MG63 (cell line): ENCODE results near the gene MYL7. TPM values are rescaled to one million over a fixed set of nuclear protein-coding genes. Genes with fewer than 3 reads are reported as not detected.

Experiments
- DNase-seq: peaks from one replicate; pipeline ENCODE4 v3.0.0-alpha.2; 2020
- H3K27me3 ChIP-seq: fragments of 250-450 bp; sonication (Bioruptor Pico); 2 replicates; pipeline ENCODE4 v1.5.1; 2020; ENCODE audit warnings: mild to moderate bottlenecking, moderate library complexity
- H3K36me3 ChIP-seq: fragments of 250-450 bp; sonication (Bioruptor Pico); 2 replicates; pipeline ENCODE4 v1.5.1; 2020; ENCODE audit warnings: mild to moderate bottlenecking, moderate library complexity
- H3K4me3 ChIP-seq: fragments of 250-450 bp; sonication (Bioruptor Pico); 2 replicates; pipeline ENCODE4 v1.5.1; 2020; ENCODE audit warnings: mild to moderate bottlenecking, moderate library complexity
- H3K9me3 ChIP-seq: fragments of 250-450 bp; sonication (Bioruptor Pico); 2 replicates; pipeline ENCODE4 v1.5.1; 2020; ENCODE audit warnings: mild to moderate bottlenecking, moderate library complexity
- total RNA-seq: library from RNA; depleted of rRNA; stranded (reverse); fragments of >200 nt; shearing (Covaris generic); gene quantifications from 2 replicates; pipeline ENCODE4 v1.2.3, GENCODE V29; 2014; ENCODE audit warnings: low replicate concordance

MYL7 gene
- total RNA-seq, 1 experiment from 2014 or later: not detected

DNA sequence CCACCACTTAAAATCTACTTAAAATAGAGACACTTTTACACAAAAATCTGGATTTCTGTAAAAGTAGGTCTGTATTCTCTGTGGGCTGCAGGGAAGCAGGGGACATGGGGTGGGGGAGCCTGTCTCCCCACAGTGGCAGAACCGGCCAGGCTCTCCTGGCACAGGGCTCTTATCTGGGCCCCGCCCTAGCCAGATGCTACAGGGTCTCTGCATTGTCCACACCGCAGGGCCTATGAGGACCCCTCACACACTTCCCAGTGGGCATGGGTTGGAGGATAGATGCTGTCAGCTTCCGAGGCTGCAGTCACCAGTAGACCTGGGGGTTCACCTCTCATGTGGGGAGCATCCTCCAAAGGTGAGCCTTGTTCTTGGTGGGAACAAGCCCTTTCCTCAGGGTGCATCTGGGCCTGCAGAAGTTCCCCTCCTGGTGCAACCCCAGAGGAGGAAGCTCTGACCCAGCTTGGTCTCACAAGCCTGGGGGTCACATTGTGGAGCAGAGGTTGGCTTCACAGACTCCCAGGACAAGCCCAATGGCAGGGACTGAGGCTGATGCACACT, 15.4 kb upstream of the MYL7 start:
- no peak for DNase-seq
- no peaks in the 10 kb centered on the region for H3K9me3 ChIP-seq
- no peaks in the 10 kb centered on the region for H3K27me3 ChIP-seq
- no peaks in the 10 kb centered on the region for H3K36me3 ChIP-seq
- no peak overlapping the region for H3K4me3 ChIP-seq

DNA sequence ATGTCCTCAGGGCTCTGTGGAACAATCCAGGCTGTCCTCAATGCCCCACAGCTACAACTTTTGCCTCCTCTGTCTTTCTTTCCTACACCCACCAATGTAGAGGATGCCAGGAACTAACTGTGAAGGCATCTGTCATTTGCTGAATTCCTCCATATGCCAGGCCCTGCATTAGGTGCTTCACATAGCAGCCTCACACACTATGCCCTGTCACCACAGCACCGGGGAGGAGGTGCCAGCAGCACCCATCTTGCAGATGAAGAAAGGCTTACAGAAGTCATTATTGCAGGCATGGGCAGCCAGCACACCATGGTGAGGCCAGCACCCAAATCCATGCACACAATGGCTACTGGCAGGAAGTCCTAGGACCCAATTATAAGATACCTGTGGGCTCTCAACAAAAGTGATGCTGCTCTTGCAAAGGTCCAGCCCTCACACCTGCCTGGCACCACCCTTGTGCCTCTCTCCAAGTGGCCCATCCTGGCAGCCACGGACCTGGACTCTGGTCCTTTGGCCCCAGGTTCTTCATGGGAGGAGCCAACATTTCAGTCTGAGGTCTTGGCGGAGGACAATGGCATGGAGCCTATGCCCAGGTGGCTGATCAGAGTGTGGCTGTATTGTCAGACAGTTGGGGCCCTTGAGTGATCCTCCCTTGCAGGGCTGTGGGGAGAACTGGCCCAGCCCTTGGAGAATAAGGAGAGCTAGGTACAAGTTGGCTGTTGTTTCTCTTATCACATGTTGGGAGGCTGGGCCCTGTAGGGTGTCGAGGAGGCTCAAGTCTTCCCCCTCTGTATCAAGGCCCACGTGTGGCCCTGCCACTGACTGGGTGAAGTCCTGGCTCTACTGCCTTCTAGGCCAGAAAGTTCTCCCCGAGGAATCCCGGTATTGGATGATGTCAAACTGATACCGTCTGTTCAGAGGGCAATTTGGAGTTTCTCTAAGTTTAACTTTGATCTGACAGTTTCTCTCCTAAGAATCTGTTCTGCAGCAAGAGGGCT, 14.4 kb upstream of the MYL7 start:
- no peaks in the 10 kb centered on the region for H3K36me3 ChIP-seq
- no peaks in the 10 kb centered on the region for H3K9me3 ChIP-seq
- H3K4me3 ChIP-seq: no peak overlapping the region
- no peak for DNase-seq
- H3K27me3 ChIP-seq: no peaks in the 10 kb centered on the region

DNA sequence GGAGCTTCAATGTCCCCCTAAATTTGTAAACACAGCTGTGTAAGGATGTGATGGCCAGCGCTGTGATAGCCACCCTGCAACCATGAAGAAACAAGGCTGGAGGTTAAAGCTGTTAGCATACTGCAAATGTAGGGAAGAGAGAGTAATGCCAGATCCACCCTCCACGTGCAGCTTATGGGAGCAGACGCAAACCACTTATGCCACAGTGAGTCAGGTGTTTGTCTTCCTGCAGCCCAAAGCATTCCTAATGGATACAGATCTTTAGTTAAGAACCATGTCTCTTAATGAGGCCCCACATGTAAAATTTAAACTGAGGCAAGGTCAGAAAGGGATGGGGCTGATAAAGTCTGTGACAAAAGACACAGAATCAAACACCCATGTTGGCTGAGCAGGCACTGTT, 13.6 kb upstream of the MYL7 start:
- DNase-seq: no peak

DNA sequence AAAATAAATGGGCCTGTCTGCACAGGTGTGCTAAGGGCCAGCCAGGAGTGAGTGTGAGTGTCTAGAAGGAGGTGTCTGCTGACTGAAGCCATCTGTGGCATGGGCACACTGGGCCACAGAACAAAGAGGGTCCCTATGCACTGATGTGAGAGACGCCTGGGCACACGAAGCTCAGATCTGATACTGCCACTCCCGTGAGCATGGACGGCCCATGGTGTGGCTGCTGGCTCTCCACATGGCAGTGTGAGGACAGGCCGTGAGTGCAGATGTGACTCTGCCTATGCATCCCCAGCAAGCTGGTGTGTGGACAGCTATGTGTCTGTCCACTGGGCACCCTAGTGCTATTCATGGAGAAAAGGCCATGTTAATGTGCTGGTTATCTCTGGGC, 12.8 kb upstream of the MYL7 start:
- Histone ChIP-seq H3K9me3 (no peaks in the 10 kb centered on the region), H3K4me3 (no peak overlapping the region), H3K36me3 (no peaks in the 10 kb centered on the region), H3K27me3 (no peaks in the 10 kb centered on the region)
- DNase-seq: no peak

More for the DNA sequence above, 13.6 kb upstream of the MYL7 start:
- H3K9me3 ChIP-seq: no peaks in the 10 kb centered on the region
- H3K27me3 ChIP-seq: no peaks in the 10 kb centered on the region
- no peak overlapping the region for H3K4me3 ChIP-seq
- no peaks in the 10 kb centered on the region for H3K36me3 ChIP-seq

DNA sequence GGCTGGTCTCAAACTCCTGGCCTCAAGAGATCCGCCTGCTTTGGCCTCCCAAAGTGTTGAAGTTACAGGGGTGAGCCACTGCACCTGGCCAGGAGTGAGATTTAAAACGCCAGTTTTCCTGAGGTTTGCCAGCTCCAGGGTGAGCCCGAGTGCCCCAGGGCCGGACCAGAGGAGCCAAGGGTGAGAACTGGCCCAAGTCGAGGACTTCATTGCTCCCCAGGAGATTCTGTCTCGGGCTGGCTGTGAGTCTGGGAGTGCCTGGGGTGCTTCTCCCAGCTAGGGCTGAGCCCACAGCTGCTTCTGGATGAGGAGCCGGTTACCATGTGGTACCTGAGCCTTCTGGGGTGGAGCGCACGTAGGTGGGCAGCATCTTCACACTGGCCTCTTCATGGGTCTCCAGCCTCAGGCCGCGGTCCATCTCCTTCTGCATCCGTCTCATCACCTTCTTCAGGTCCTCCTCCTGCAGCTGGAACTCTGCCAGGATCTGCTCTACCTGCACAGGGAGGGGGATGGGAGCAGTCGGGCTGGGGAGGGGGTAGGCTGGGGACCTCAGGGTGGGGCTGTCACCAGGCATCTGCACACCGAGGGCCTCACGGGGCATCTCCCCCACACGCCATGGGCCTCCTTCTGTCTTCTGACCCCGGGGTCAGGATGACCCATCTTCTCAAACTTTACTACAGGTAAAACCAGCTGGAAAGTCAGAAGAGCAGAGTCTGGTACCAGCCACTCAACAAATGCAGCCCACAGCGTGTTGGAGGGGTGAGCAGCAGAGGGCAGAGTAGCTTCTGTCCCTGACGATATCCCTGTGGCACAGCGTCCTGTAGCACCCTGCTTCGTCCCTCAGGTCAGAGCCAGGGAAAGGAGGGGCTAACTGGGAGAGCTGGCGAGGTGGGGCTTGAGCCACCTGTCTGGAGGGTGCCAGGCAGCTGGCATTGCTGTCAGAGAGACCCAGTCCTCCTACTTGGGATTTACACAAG, 12.1 kb upstream of the MYL7 start:
- no peaks in the 10 kb centered on the region for H3K27me3 ChIP-seq
- DNase-seq: no peak
- no peak overlapping the region for H3K4me3 ChIP-seq
- H3K36me3 ChIP-seq: no peaks in the 10 kb centered on the region
- no peaks in the 10 kb centered on the region for H3K9me3 ChIP-seq

DNA sequence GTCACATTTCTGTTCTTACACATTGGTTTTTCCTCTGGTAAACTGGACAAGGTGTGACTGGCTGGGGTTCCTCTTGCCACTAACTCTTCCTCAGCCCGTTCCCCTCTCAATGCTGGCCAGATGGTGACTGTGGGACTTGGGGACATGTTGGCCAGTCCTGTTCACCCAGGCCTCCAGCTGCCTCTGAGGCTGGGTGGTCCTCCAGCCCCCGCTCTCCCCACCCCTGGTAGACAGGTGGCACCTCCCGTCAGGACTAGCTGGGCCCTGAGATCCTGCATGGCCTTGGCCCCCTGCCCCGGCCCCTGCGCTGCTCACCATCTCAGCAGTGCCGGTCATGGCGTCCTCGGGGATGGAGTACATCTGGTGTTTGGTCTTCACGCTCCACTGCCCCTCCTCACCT, 10.8 kb upstream of the MYL7 start:
- DNase-seq: no peak
- no peaks in the 10 kb centered on the region for H3K27me3 ChIP-seq
- no peaks in the 10 kb centered on the region for H3K9me3 ChIP-seq
- H3K4me3 ChIP-seq: no peak overlapping the region
- H3K36me3 ChIP-seq: no peaks in the 10 kb centered on the region

DNA sequence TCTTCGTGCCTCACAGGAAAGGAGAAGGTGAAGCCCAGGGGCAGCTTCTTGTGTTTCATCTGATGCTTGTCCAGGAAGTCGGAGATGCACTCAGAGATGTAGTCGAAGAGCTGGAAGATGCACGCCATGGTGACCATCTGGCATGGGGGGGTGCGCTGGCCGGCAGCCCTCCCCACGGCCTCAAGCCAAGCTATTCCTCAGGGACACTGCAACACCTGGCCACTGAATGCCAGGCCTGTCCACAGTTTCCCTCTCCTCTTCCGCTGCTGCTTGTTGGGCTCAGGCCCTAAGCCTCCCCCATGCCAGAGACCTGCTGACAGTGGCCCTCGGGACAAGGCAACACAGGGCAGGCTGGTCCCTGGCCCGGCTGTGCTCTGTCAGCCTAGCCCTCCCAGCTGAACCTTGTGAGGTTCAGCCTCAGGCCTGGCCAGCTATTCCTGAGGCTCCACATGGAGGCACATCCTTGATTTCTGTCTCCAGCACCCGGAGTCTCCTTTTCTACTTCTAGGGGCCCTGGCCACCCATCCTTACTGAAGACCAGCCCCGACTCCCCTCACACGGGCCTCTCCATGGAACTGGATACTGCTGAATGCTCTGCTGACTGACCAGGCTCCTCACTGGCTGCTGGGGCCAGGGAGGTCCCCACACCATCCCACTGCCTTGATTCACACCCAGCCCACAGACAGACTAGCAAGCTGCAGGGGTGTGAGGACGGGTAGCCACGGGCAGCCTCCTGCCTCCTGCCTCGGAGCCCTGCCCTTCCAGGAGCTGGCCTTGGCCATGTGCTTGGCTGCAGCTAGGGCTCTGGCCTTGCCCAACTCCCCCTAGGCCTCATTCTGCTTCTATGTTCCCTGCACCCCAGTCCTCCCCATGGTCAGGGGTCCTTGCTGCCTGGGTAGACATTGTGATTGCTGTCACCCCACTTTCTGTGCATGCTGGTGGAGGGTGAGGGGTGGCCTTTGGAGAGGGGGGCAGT, 10.1 kb upstream of the MYL7 start:
- no peak for DNase-seq
- Histone ChIP-seq H3K9me3 (no peaks in the 10 kb centered on the region), H3K27me3 (no peaks in the 10 kb centered on the region), H3K4me3 (no peak overlapping the region), H3K36me3 (no peaks in the 10 kb centered on the region)

DNA sequence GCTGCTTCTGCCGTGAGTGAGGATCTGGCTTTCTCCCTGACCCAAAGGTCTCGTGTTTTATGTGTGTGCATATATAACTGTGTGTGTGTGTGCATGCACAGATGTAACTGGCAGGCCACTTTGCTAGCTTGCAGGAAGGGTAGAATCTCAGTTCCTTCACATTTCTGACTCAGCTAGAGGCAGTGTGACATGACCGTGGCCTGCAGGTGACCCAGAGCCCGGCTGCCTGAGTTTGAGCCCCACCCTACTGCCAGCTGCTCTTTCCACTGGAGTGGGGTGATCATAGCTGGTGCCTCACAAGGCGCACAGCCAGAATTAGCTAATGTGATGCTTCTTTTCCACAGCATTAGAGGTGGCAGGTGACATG, 9.3 kb upstream of the MYL7 start:
- Histone ChIP-seq H3K36me3 (no peaks in the 10 kb centered on the region), H3K27me3 (no peaks in the 10 kb centered on the region), H3K9me3 (no peaks in the 10 kb centered on the region), H3K4me3 (no peak overlapping the region)
- DNase-seq: no peak

DNA sequence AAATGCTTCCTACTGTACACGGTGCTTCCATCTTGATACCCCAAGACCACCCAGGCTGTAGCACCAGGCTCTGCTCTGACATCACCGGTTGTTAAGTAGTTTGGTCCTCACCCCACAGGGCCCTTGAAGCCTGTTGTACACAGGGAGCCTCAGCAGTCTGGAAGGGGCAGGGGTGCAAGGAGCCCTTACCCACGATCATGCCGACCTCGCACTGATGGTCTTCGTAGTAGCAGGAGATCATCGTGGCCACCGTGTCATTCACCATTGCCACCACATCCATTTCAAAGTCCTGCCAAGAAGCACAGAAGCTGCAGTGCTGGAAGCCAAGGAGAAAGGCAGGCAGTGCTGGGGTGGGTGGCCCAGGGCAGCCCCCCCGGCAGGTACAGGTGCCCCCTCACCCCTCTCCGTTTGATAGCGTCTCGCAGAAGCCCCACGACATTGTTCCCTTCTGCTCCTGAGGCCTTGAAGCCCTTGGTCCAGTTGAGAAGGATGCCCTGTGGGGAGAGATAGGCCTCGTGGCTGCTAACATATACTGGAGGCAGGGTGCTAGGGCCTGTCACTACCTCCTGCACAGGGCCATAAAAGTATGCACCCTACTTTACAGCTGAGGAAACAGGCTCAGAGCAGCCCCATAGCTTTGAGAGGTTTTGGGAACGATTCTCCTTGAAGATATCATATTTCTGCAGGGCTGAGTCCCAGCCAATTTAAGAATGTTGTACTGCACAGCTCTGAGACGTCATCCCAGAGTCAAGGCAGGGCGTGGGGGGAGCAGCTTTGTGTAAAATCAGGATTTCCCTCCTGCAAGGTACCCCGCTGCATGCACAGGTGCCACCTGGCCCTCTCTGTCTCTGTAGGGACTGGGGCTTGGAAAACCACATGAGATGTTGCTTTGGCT, 8.7 kb upstream of the MYL7 start:
- DNase-seq: no peak
- H3K27me3 ChIP-seq: no peaks in the 10 kb centered on the region
- H3K36me3 ChIP-seq: no peaks in the 10 kb centered on the region

DNA sequence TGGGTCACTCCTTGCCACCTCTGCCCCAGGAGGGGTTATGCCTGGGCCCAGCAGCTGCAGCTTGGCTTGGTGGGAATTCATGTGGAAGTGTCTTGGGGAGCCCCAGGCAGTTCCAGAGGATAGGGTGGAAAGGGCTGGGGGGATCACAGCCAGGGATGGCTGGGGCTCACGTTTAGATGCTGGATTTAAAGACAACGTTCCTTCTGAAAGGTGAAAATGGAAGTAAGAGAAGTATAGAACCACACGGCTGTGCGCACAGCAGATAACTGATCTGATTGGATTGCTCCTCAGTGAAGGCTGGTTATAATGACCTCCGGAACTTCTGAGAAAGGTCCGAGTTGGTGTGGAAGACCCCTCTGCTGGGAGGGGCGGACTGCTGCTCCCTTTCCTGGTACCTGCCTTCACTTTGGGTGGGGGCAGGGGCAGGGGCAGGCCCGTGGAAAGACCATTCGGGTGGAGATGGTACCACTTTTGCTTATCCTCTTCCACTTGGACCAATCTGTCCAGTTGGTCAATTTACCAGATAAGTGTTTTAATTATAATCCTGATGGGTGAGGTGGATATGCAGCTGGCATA, 7.9 kb upstream of the MYL7 start:
- H3K4me3 ChIP-seq: no peak overlapping the region
- H3K27me3 ChIP-seq: no peaks in the 10 kb centered on the region
- no peaks in the 10 kb centered on the region for H3K36me3 ChIP-seq
- H3K9me3 ChIP-seq: no peaks in the 10 kb centered on the region
- no peak for DNase-seq

More for the DNA sequence above, 8.7 kb upstream of the MYL7 start:
- Histone ChIP-seq H3K4me3 (no peak overlapping the region), H3K9me3 (no peaks in the 10 kb centered on the region)

DNA sequence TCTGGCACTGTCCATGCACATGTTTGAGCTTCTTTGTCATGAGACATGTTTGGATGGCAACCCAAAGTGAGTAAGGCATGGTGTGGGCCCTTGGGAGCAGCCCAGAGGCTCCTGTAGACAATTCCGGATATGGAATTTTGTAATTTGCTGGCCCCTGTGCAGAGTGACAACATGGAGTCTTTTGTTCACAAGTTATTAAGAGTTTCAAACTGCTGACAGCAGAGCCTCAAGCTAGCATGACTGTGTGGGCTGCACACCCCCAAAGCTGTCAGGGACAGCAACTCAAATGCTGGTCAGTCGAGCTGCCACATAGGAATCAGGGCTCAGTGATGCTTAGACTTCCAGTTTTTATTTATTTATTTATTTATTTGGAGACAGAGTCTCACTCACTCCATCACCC, 7.0 kb upstream of the MYL7 start:
- Histone ChIP-seq H3K9me3 (no peaks in the 10 kb centered on the region), H3K4me3 (no peak overlapping the region), H3K36me3 (no peaks in the 10 kb centered on the region), H3K27me3 (no peaks in the 10 kb centered on the region)
- no peak for DNase-seq

DNA sequence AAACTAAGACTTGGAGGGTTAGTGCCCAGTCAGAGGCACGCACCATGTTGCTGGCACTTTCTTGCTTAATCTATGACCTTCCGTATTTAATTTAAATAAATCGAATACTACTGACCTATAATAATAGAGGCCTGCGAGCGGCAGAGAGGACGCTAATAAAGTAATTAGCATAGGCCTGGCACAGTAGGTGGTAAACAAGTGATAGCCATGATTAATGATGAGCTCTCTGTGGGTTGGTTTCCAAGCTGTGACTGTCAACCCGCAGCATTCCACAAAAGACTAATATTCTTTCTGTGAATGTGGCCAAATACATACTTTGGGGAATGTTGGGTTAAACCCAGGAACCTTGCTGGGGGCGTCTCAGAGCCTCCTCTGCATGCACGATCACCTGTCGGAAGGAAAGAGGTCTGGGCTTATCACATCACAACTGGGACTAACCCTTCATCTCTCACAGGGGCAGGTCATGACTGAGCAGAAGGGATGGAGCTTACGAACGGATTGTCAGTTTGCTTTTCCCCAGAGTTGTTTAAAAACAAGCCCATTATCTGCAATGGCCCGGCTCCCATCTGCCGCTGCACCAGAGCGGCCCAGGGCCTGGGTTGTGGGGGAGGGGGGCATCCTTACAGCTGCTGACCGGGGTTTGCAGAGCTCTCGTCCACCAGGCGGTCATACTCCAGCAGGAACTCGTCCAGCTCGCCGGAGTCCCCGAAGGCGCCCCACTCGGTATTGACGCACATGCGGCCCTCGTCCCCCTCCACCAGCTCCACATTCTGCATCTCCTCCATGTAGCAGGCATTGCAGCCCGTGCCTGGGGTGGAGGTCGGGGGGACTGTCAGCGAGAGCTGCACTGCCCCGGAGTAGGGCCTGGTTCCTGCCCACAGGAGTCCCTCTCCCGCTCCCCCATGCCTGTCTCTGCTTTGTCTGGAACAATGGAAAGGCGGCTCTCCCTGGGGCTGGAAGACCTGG, 6.2 kb upstream of the MYL7 start:
- DNase-seq: no peak
- H3K36me3 ChIP-seq: no peaks in the 10 kb centered on the region
- no peaks in the 10 kb centered on the region for H3K9me3 ChIP-seq
- no peak overlapping the region for H3K4me3 ChIP-seq
- no peaks in the 10 kb centered on the region for H3K27me3 ChIP-seq

DNA sequence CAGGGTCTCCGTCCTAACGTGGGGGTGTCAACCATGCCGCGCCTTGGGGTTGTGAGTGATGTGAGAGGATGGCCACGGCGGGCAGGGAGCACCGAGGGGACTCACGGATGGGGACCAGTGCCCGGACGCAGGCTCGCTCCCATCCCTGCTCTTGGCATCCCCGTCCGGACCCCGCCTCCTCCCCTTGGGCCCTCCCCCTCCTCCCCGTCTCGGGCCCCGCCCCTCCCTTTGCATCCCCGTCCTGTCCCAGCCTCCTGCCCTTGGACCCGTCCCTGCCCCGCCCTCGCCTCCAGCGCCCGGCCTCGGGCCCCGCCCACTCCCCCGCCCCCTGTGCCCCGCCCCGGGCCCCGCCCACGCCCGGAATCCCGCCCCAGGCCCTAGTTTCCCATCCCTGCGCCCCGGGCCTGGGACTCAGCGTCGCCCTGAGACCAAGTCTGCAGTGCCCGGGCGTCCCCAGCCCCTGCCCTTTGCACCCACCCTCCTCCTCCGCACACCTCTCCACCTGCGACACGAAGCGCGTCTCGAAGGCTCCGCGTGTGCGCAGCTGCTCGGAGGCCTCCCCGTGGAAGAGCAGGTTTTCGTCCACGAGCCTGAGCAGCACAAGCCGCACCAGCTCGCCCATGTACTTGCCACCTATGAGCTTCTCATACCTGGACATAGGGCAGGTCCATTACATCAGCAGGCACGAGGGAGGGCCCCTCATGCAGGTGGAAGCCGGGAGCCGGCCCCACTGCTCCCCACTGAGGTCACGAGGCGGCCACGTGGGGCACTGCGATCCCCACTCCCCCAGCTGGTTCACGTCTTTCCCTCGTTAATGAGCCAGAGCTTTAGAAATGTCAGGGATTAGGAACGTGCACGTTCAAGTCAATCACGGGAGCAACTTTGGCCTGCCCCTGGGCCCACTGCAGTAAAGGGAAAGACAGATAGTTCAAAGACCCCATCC, 5.1 kb upstream of the MYL7 start:
- H3K27me3 ChIP-seq: no peaks in the 10 kb centered on the region
- no peak overlapping the region; the same call in 1 of the 2 replicates for H3K4me3 ChIP-seq
- no peaks in the 10 kb centered on the region for H3K36me3 ChIP-seq
- no peaks in the 10 kb centered on the region for H3K9me3 ChIP-seq
- DNase-seq: peak; percentile 73
